Measurements from ENCODE around the gene ZSCAN12. TPM values are rescaled to one million over a fixed set of nuclear protein-coding genes. Genes with fewer than 3 reads are reported as not detected.
"Not testable (repeated sequence)": the region's sequence is repeated elsewhere in the genome, so short reads cannot be mapped to it uniquely, and the experiment has no call there.

Gene ZSCAN12
- total RNA-seq, 1 experiment from 2014 or later = 4.7 TPM

- no peak for TF ChIP-seq CTCF (IDR thresholded peaks at IDR 0.05; ENCODE audit: unreplicated experiment)
- Mint-ChIP-seq H3K36me3 (ENCODE audit: insufficient read depth, unreplicated experiment) (no peaks in the 10 kb centered on the region), H3K27me3 (ENCODE audit: unreplicated experiment) (peaks cover 14% of the 10 kb centered on the region), H3K4me1 (ENCODE audit: low read depth, unreplicated experiment) (no peaks in the 10 kb centered on the region), H3K9me3 (ENCODE audit: low read depth, unreplicated experiment) (peaks cover 3% of the 10 kb centered on the region), H3K4me3 (ENCODE audit: low read depth, unreplicated experiment) (no peak overlapping the region), H3K27ac (ENCODE audit: unreplicated experiment) (no peak overlapping the region)
- CTCF ChIA-PET = no interaction called here
- no TSS peak for BruUV-seq (replicated peaks)
- no peak for DNase-seq
- intact Hi-C loops (cut with micrococcal nuclease; ENCODE audit: unreplicated experiment) = no loop called here
These were observed 14.1 kb upstream of the ZSCAN12 start for GRCh38 chr6:28413681-28414080.

GRCh38 chr6:28410767-28411166 lies 11.2 kb upstream of the ZSCAN12 start:
- H3K9me3 Mint-ChIP-seq (ENCODE audit: low read depth, unreplicated experiment) = peaks cover 3% of the 10 kb centered on the region
- peaks cover 14% of the 10 kb centered on the region for H3K27me3 Mint-ChIP-seq (ENCODE audit: unreplicated experiment)
- DNase-seq = no peak
- BruUV-seq (replicated peaks) = no TSS peak
- CTCF ChIA-PET = interaction anchor here (0.7 kb wide), 1 partner anchor 34 kb away, joined by 4 read pairs; no protein-coding TSS in a partner anchor
- no peak for TF ChIP-seq CTCF (IDR thresholded peaks at IDR 0.05; ENCODE audit: unreplicated experiment)
- no peak overlapping the region for H3K4me3 Mint-ChIP-seq (ENCODE audit: low read depth, unreplicated experiment)
- H3K4me1 Mint-ChIP-seq (ENCODE audit: low read depth, unreplicated experiment) = no peaks in the 10 kb centered on the region
- H3K27ac Mint-ChIP-seq (ENCODE audit: unreplicated experiment) = no peak overlapping the region
- intact Hi-C loops (cut with micrococcal nuclease; ENCODE audit: unreplicated experiment) = no loop called here
- no peaks in the 10 kb centered on the region for H3K36me3 Mint-ChIP-seq (ENCODE audit: insufficient read depth, unreplicated experiment)

- H3K9me3 Mint-ChIP-seq (ENCODE audit: low read depth, unreplicated experiment) = peaks cover 3% of the 10 kb centered on the region
- H3K27ac Mint-ChIP-seq (ENCODE audit: unreplicated experiment) = no peak overlapping the region
- intact Hi-C loops (cut with micrococcal nuclease; ENCODE audit: unreplicated experiment) = no loop called here
- H3K4me3 Mint-ChIP-seq (ENCODE audit: low read depth, unreplicated experiment) = no peak overlapping the region
- no peak for DNase-seq
- H3K4me1 Mint-ChIP-seq (ENCODE audit: low read depth, unreplicated experiment) = no peaks in the 10 kb centered on the region
- no peak for TF ChIP-seq CTCF (IDR thresholded peaks at IDR 0.05; ENCODE audit: unreplicated experiment)
- no TSS peak for BruUV-seq (replicated peaks)
- CTCF ChIA-PET = interaction anchor here (1.0 kb wide), 1 partner anchor 11 kb away, joined by 3 read pairs; no protein-coding TSS in a partner anchor
- H3K27me3 Mint-ChIP-seq (ENCODE audit: unreplicated experiment) = peaks cover 14% of the 10 kb centered on the region
- H3K36me3 Mint-ChIP-seq (ENCODE audit: insufficient read depth, unreplicated experiment) = no peaks in the 10 kb centered on the region
These were observed 8.7 kb upstream of the ZSCAN12 start for GRCh38 chr6:28408076-28408802.

GRCh38 chr6:28407401-28407800 lies 7.9 kb upstream of the ZSCAN12 start:
- intact Hi-C loops (cut with micrococcal nuclease; ENCODE audit: unreplicated experiment) = no loop called here
- Mint-ChIP-seq H3K4me1 (ENCODE audit: low read depth, unreplicated experiment) (no peaks in the 10 kb centered on the region), H3K36me3 (ENCODE audit: insufficient read depth, unreplicated experiment) (no peaks in the 10 kb centered on the region), H3K27me3 (ENCODE audit: unreplicated experiment) (peaks cover 14% of the 10 kb centered on the region), H3K27ac (ENCODE audit: unreplicated experiment) (no peak overlapping the region), H3K4me3 (ENCODE audit: low read depth, unreplicated experiment) (no peak overlapping the region), H3K9me3 (ENCODE audit: low read depth, unreplicated experiment) (peaks cover 3% of the 10 kb centered on the region)
- TF ChIP-seq CTCF (IDR thresholded peaks at IDR 0.05; ENCODE audit: unreplicated experiment) = no peak
- CTCF ChIA-PET = no interaction called here
- BruUV-seq (replicated peaks) = no TSS peak
- no peak for DNase-seq

- DNase-seq; H3K27ac Mint-ChIP-seq (ENCODE audit: unreplicated experiment); H3K4me3 Mint-ChIP-seq (ENCODE audit: low read depth, unreplicated experiment); intact Hi-C loops (cut with micrococcal nuclease; ENCODE audit: unreplicated experiment); CTCF ChIA-PET; H3K4me1 Mint-ChIP-seq (ENCODE audit: low read depth, unreplicated experiment); H3K9me3 Mint-ChIP-seq (ENCODE audit: low read depth, unreplicated experiment); H3K27me3 Mint-ChIP-seq (ENCODE audit: unreplicated experiment); BruUV-seq (replicated peaks): not testable (repeated sequence)
- peaks cover 11% of the 10 kb centered on the region for H3K36me3 Mint-ChIP-seq (ENCODE audit: insufficient read depth, unreplicated experiment)
These were observed 4.4 kb upstream of the ZSCAN12 start for GRCh38 chr6:28403923-28404322.

All from Calu3 (cell line).